Measurements from ENCODE around the gene NHLRC1. TPM values are rescaled to one million over a fixed set of nuclear protein-coding genes. Genes with fewer than 3 reads are reported as not detected.

NHLRC1 gene
- total and polyA plus RNA-seq, 9 of the 15 experiments (the other 6 are each of a cell fraction or from before 2014, with no cell fraction given): not detected

- TF ChIP-seq ZBTB40 (IDR thresholded peaks at IDR 0.05): no peak; the same call in 1 of the 2 replicates
- TF ChIP-seq ZBTB40 (CRISPR knock-in tag; IDR thresholded peaks at IDR 0.05): no peak
- peak; percentile 17; the same call in 1 of the 2 replicates for TF ChIP-seq ETV1 (tag; conservative IDR thresholded peaks at IDR 0.05; ENCODE audit: low read depth)
- TF ChIP-seq ATF3 (IDR thresholded peaks at IDR 0.05): no peak
- no peak for TF ChIP-seq ATF3 (CRISPR knock-in tag; conservative IDR thresholded peaks at IDR 0.05)
- TF ChIP-seq C11orf30 (IDR thresholded peaks at IDR 0.05; ENCODE audit: low read depth): no peak
- peak; percentile 9; the same call in 1 of the 2 replicates for TF ChIP-seq CBX1 (IDR thresholded peaks at IDR 0.05; ENCODE audit: low read depth)
- no peak for TF ChIP-seq ZNF584 (CRISPR knock-in tag; IDR thresholded peaks at IDR 0.05; ENCODE audit: low read depth)
- 0 out of 2 replicates have a peak, but pooled peaks have one; percentile 77 for TF ChIP-seq ZNF695 (CRISPR knock-in tag; IDR thresholded peaks at IDR 0.05)
- TF ChIP-seq TOE1 (IDR thresholded peaks at IDR 0.05; ENCODE audit: borderline replicate concordance): no peak
- TF ChIP-seq TOE1 (CRISPR knock-in tag; IDR thresholded peaks at IDR 0.05; ENCODE audit: borderline replicate concordance, low read depth): no peak
- 0 out of 2 replicates have a peak, but pooled peaks have one; percentile 49 for TF ChIP-seq NR1H2 (CRISPR knock-in tag; IDR thresholded peaks at IDR 0.05)
- no peak for TF ChIP-seq SFPQ (IDR thresholded peaks at IDR 0.05; ENCODE audit: low read depth, low read length)
- no peak for TF ChIP-seq ZNF445 (CRISPR knock-in tag; IDR thresholded peaks at IDR 0.05; ENCODE audit: low read depth)
These were observed 32.8 kb upstream of the NHLRC1 start, which contains the start of gene KDM1B (continued) for GRCh38 chr6:18155150-18155863.

All from K562 (cell line).